Left cardiac atrium (tissue), 4 donors: ENCODE measurements around the gene COL11A1. TPM values are rescaled to one million over a fixed set of nuclear protein-coding genes. Genes with fewer than 3 reads are reported as not detected.
"Not testable (repeated sequence)": the region's sequence is repeated elsewhere in the genome, so short reads cannot be mapped to it uniquely, and the experiment has no call there.

Experiments used
- ATAC-seq, 2 donors: fragments of 200-7000 bp; cut with Tn5 transposase; one replicate each; pipeline ENCODE4 v1.9.1; 2020; ENCODE audit warnings: mild to moderate bottlenecking in 2 of 2, moderate library complexity in 2 of 2
- DNase-seq: peaks from one replicate; pipeline ENCODE4 v3.0.0-alpha.2; 2020
- intact Hi-C, 2 donors: fragments of 100-400 bp; cut with DNase I; formaldehyde crosslinking; loops; one replicate each; pipeline versions ENCODE4 v1.14.1 to v1.15.1; 2022 to 2023
- total RNA-seq, 2 donors: library from RNA; stranded (reverse); fragmentation: NEBNext Ultra II Directional; extraction: Animal tissue kit (Norgen Biotek cat#: 25700); gene quantifications; one replicate each; pipeline ENCODE4 v1.2.1, GENCODE V29; 2021
- donor health status: DM: no; HTN: yes; CAD: no.
- donor health status: DM: no; HTN: yes; CAD: no; lungs with severe emphysema.
- donor health status: DM: yes; HTN: yes; CAD: no.
- donor health status: Dilated cardiomyopathy.

COL11A1 gene
- total RNA-seq, 2 donors from 2014 or later, result 0.35 TPM; not detected in 1

- intact Hi-C loops, result no loop called here
- ATAC-seq, result no peak
- no peak for DNase-seq
Measured at GRCh38 chr1:102853136-102853535, 255.2 kb downstream of the COL11A1 start.

- ATAC-seq (peak in 1 of 2 donors; percentile 55), DNase-seq (no peak)
- intact Hi-C loops, result no loop called here
Measured at GRCh38 chr1:102852613-102853012, 255.7 kb downstream of the COL11A1 start.

- no peak for ATAC-seq
- intact Hi-C loops, result no loop called here
Measured at GRCh38 chr1:102851616-102852015, 256.7 kb downstream of the COL11A1 start.

GRCh38 chr1:102842606-102843005 lies 265.7 kb downstream of the COL11A1 start:
- intact Hi-C loops, result no loop called here
- no peak for ATAC-seq

More at GRCh38 chr1:102851616-102852015, 256.7 kb downstream of the COL11A1 start:
- no peak for DNase-seq

GRCh38 chr1:102840741-102841140 lies 267.6 kb downstream of the COL11A1 start:
- ATAC-seq (no peak), DNase-seq (no peak)
- intact Hi-C loops, result no loop called here

More at GRCh38 chr1:102842606-102843005, 265.7 kb downstream of the COL11A1 start:
- DNase-seq, result no peak

- ATAC-seq (no peak), DNase-seq (no peak)
- intact Hi-C loops, result no loop called here
Measured at GRCh38 chr1:102838016-102838415, 270.3 kb downstream of the COL11A1 start.

- DNase-seq, result no peak
- no peak for ATAC-seq
- intact Hi-C loops, result no loop called here
Measured at GRCh38 chr1:102837551-102837950, 270.8 kb downstream of the COL11A1 start.

- no peak for DNase-seq
- intact Hi-C loops, result no loop called here
- ATAC-seq, result no peak
Measured at GRCh38 chr1:102836991-102837390, 271.3 kb downstream of the COL11A1 start.

GRCh38 chr1:102834688-102835320 lies 273.5 kb downstream of the COL11A1 start:
- ATAC-seq (no peak), DNase-seq (no peak)
- intact Hi-C loops, result no loop called here

GRCh38 chr1:102833151-102833550 lies 275.2 kb downstream of the COL11A1 start:
- intact Hi-C loops, result no loop called here
- DNase-seq (no peak), ATAC-seq (no peak)

- intact Hi-C loops, DNase-seq, ATAC-seq: not testable (repeated sequence)
Measured at GRCh38 chr1:102826706-102827105, 281.6 kb downstream of the COL11A1 start.
